Measurements from ENCODE around the gene NXPE4. TPM values are rescaled to one million over a fixed set of nuclear protein-coding genes. Genes with fewer than 3 reads are reported as not detected.
"Not testable (repeated sequence)": the region's sequence is repeated elsewhere in the genome, so short reads cannot be mapped to it uniquely, and the experiment has no call there.

The NXPE4 gene
- not detected in 2 replicates for total RNA-seq (ENCODE audit: low replicate concordance)

DNA sequence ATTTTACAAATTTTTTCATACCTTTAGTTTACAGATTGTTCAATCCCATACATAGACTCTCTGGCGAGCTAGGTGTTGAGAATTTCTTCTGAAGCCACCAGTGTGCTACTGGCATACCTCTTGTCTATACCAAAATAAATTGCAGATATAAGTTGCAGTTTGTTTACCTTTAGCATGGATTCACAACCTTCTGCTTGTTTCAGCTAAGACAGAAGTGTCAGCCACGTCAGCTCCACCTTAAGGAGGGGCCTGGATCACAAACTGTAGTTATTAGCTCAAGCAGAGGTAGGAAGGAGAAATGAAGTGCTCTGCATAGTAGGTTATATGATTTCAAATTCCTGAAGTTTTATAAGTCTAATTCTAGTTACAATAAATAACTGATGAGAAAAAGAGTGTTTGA is at the start of gene NXPE4:
Gene NXPE4, minus strand, starts transcription at position 216 of the 400 bp plus-strand sequence. CDS start 1,027 bp downstream, outside the sequence.
- DNase-seq (ENCODE audit: low read depth), result no peak
- TF ChIP-seq CTCF (IDR thresholded peaks at IDR 0.05; ENCODE audit: insufficient read depth, low read length), result no peak
- no peak within 1 kb of the TSS for H3K4me3 ChIP-seq (ENCODE audit: low read depth, low read length)

GRCh38 chr11:114639440-114639839 is 43.9 kb upstream of the NXPE4 start:
- not testable (repeated sequence) for DNase-seq (ENCODE audit: low read depth); H3K4me3 ChIP-seq (ENCODE audit: low read depth, low read length)

- not testable (repeated sequence) for DNase-seq (ENCODE audit: low read depth); H3K4me3 ChIP-seq (ENCODE audit: low read depth, low read length)
Measured at GRCh38 chr11:114631445-114631965, 35.9 kb upstream of the NXPE4 start.

DNA sequence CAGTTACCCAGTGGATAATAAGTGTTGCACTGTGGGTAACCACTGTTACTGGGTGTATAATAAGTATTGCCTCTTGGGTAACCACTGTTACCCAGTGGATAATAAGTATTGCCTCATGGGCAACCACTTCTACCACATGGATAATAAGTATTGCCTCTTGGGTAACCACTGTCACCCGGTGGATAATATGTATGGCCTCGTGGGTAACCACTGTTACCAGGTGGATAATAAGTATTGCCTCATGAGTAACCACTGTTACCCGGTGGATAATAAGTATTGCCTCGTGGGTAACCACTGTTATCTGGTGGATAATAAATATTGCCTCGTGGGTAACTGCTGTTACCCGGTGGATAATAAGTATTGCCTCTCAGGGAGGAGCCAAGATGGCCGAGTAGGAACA is 29.7 kb upstream of the NXPE4 start:
- no peak for TF ChIP-seq CTCF (IDR thresholded peaks at IDR 0.05; ENCODE audit: insufficient read depth, low read length)
- no peak overlapping the region for H3K4me3 ChIP-seq (ENCODE audit: low read depth, low read length)
- DNase-seq (ENCODE audit: low read depth), result no peak

DNA sequence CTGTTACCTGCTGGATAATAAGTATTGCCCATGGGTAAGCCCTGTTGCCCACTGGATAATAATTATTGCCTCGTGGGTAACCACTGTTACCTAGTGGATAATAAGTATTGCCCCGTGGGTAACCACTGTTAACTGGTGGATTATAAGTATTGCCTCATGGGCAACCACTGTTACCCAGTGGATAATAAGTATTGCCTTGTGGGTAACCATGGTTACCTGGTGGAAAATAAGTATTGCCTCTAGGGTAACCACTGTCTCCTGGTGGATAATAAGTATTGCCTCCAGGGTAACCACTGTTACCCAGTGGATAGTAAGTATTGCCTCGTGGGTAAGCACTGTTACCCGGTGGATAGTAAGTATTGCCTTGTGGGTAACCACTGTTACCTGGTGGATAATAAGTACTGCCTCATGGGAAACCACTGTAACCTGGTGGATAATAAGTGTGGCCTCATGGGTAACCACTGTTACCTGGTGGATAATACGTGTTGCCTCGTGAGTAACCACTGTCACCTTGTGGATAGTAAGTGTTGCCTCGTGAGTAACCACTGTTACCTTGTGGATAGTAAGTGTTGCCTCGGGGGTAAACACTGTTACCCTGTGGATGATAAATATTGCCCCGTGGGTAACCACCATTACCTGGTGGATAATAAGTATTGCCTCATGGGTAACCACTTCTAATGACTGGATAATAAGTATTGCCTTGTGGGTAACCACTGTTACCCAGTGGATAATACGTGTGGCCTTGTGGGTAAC is 29.0 kb upstream of the NXPE4 start:
- DNase-seq (ENCODE audit: low read depth), result no peak
- TF ChIP-seq CTCF (IDR thresholded peaks at IDR 0.05; ENCODE audit: insufficient read depth, low read length), result no peak

GRCh38 chr11:114623720-114624119 is 28.1 kb upstream of the NXPE4 start:
- no peak for TF ChIP-seq CTCF (IDR thresholded peaks at IDR 0.05; ENCODE audit: insufficient read depth, low read length)
- DNase-seq (ENCODE audit: low read depth), result no peak
- H3K4me3 ChIP-seq (ENCODE audit: low read depth, low read length), result no peak overlapping the region

More for the DNA sequence above, 29.0 kb upstream of the NXPE4 start:
- no peak overlapping the region for H3K4me3 ChIP-seq (ENCODE audit: low read depth, low read length)

- no peak for TF ChIP-seq CTCF (IDR thresholded peaks at IDR 0.05; ENCODE audit: insufficient read depth, low read length)
- no peak for DNase-seq (ENCODE audit: low read depth)
- H3K4me3 ChIP-seq (ENCODE audit: low read depth, low read length), result no peak overlapping the region
Measured at GRCh38 chr11:114622858-114623257, 27.3 kb upstream of the NXPE4 start.
